ENCODE measurements around the gene MXRA8. TPM values are rescaled to one million over a fixed set of nuclear protein-coding genes. Genes with fewer than 3 reads are reported as not detected.

Gene MXRA8
- total and polyA plus RNA-seq, 9 donors: 40.3 to 206 (median 131) TPM

DNA sequence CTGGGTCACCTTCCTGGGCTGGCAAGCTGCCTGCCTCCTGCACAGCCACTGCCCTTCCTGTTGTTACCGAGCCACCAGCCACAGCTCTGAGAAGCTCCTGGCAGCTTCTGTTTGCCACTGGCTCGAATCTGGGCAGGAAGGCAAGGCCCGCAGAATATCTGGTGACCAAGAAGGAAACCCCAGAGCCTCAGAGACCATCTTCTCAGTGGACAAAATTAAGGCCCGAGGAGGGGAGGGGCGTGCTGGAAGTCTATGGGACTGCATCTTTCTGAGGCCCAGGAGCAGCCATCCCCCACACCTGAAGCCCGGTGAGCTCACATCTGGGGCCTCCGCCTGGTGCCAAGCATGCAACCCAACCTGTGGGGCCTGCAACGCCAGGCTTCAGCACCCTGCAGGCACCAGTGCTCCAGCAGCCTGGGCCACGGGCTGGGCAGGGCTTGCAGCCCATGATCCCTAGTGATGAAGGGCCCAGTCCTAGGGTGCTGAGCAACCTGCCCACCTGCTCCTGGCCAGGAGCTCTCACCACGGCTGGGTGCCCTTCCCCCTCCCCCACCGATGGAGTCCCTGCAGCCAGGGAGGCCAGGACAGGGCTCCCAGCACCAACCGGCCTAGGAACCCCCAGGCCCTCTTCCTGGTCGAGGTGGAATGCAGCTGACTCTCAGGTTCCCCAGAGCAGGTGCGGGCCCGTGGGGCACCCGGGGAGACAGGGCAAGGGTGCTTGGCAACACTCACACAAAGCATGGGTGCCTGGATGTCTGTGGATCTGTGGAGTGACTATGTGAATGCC, 32.9 kb downstream of the MXRA8 start:
- intact Hi-C loops (cut with DNase I): loop anchor here in 1 of 4 donors (2.0 kb wide), 1 partner anchor 23 kb away; the partner anchor contains the start of gene DVL1
- WGBS, 3 donors: 42 to 52% (median 50%) methylated on average over 12 to 16 of the region's 16 CpGs
- TF ChIP-seq, protein P1, sequence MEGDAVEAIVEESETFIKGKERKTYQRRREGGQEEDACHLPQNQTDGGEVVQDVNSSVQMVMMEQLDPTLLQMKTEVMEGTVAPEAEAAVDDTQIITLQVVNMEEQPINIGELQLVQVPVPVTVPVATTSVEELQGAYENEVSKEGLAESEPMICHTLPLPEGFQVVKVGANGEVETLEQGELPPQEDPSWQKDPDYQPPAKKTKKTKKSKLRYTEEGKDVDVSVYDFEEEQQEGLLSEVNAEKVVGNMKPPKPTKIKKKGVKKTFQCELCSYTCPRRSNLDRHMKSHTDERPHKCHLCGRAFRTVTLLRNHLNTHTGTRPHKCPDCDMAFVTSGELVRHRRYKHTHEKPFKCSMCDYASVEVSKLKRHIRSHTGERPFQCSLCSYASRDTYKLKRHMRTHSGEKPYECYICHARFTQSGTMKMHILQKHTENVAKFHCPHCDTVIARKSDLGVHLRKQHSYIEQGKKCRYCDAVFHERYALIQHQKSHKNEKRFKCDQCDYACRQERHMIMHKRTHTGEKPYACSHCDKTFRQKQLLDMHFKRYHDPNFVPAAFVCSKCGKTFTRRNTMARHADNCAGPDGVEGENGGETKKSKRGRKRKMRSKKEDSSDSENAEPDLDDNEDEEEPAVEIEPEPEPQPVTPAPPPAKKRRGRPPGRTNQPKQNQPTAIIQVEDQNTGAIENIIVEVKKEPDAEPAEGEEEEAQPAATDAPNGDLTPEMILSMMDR (IDR thresholded peaks at IDR 0.05): no peak
- TF ChIP-seq POLR2A (IDR thresholded peaks at IDR 0.05): no peak
- TF ChIP-seq EP300 (IDR thresholded peaks at IDR 0.05): no peak
- no peaks in the 10 kb centered on the region for H3K36me3 ChIP-seq
- no peak for DNase-seq
- no peaks in the 10 kb centered on the region for H3K27me3 ChIP-seq
- H3K9me3 ChIP-seq: no peaks in the 10 kb centered on the region
- H3K4me1 ChIP-seq (ENCODE audit: insufficient read depth): peaks cover 10% of the 10 kb centered on the region
- peak overlapping the region; percentile 78 for H3K4me3 ChIP-seq
- H3K27ac ChIP-seq: peak overlapping the region; percentile 1 to 74

- H3K4me1 ChIP-seq (ENCODE audit: insufficient read depth): peaks cover 10% of the 10 kb centered on the region
- peak; percentile 94 to 97 (median 95) for DNase-seq
- H3K9me3 ChIP-seq: no peaks in the 10 kb centered on the region
- no peaks in the 10 kb centered on the region for H3K36me3 ChIP-seq
- H3K27me3 ChIP-seq: no peaks in the 10 kb centered on the region
- 0 to 1% (median 1%) methylated on average over 1 to 84 of the region's 84 CpGs for WGBS, 3 donors
- H3K27ac ChIP-seq: peak within 1 kb of the TSS; percentile 1 to 74
- intact Hi-C loops (cut with DNase I): loop anchor here in 1 of 4 donors (2.0 kb wide), 1 partner anchor 24 kb away; the partner anchor contains the start of gene DVL1
- H3K4me3 ChIP-seq: peak within 1 kb of the TSS; percentile 78
- TF ChIP-seq POLR2A (IDR thresholded peaks at IDR 0.05): peak; percentile 70
- TF ChIP-seq EP300 (IDR thresholded peaks at IDR 0.05): no peak
- TF ChIP-seq, protein P1 (IDR thresholded peaks at IDR 0.05): no peak
These were observed 33.6 kb downstream of the MXRA8 start, which contains the start of the genes CPTP and INTS11 for GRCh38 chr1:1324524-1325287. CPTP (plus strand) TSS chr1:1324802; CDS start chr1:1326911, 2,109 bp downstream. INTS11 (minus strand) TSS chr1:1324660; CDS start chr1:1324608, 52 bp downstream.

DNA sequence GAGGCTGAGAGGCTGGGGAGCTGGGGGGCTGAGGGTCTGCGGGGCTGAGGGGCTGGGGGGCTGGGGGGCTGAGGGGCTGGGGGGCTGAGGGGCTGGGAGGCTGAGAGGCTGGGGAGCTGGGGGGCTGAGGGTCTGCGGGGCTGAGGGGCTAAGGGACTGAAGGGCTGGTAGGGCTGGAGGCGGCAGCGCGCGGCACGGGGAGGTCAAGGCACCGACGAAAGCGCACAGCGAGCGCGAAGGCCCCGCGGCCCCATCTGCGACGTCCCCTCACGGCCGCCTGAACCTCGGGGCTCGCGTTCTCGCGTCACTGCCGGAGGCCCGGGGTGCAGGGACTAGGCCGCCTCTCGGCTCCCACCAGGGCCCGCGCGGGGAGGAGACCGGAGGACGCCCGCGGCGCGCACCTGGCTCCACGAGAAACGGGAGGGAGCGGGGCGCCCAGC, 34.3 kb downstream of the MXRA8 start:
- 0 to 1% (median 1%) methylated on average over 2 to 41 of the region's 41 CpGs for WGBS, 3 donors
- no peak for DNase-seq
- peak overlapping the region in 1 of 2 donors; percentile 74 for H3K27ac ChIP-seq
- H3K4me1 ChIP-seq (ENCODE audit: insufficient read depth): peaks cover 10% of the 10 kb centered on the region
- no peaks in the 10 kb centered on the region for H3K9me3 ChIP-seq
- H3K27me3 ChIP-seq: no peaks in the 10 kb centered on the region
- no peak for TF ChIP-seq POLR2A (IDR thresholded peaks at IDR 0.05)
- no peak for TF ChIP-seq EP300 (IDR thresholded peaks at IDR 0.05)
- TF ChIP-seq, protein P1 (IDR thresholded peaks at IDR 0.05): no peak
- H3K4me3 ChIP-seq: peak overlapping the region; percentile 78
- H3K36me3 ChIP-seq: no peaks in the 10 kb centered on the region
- intact Hi-C loops (cut with DNase I): loop anchor here in 1 of 4 donors (2.0 kb wide), 1 partner anchor 25 kb away; the partner anchor contains the start of gene DVL1

DNA sequence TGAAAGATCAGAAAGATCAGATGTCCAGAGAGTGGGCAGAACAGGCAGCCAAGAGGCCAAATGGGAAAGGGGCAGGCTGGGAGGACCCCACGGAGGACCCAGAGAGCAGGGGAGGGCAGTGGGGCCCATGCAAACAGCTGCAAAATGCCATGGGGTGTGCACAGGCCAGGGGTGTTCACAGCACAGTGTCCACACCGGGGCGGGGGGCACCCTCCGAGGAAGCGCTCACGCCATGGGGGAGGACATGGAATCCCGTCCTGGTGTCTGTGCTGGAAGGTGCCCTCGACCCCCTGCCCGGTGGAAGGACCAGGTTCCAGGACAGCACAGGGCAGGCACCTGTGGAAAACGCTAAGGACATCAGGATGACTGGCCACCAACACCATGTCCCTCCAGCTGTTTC, 35.4 kb downstream of the MXRA8 start:
- 69 to 74% (median 70%) methylated on average over 10 of the region's 10 CpGs for WGBS, 3 donors
- Histone ChIP-seq H3K4me1 (ENCODE audit: insufficient read depth) (peaks cover 14% of the 10 kb centered on the region), H3K9me3 (no peaks in the 10 kb centered on the region), H3K27me3 (no peaks in the 10 kb centered on the region), H3K36me3 (no peaks in the 10 kb centered on the region), H3K4me3 (no peak overlapping the region), H3K27ac (no peak overlapping the region)
- TF ChIP-seq POLR2A (IDR thresholded peaks at IDR 0.05) (no peak), EP300 (IDR thresholded peaks at IDR 0.05) (no peak)
- TF ChIP-seq, protein P1 (IDR thresholded peaks at IDR 0.05): no peak
- intact Hi-C loops (cut with DNase I): no loop called here
- DNase-seq: no peak

Data from ovary (tissue), 9 donors.